KOPT-K1 (cell line): ENCODE measurements around the gene SHQ1.

ENCODE experiments used
- H3K27ac ChIP-seq: fragments of 200-600 bp; sonication (generic); 2 replicates; pipeline ENCODE4 v1.5.1; 2016; ENCODE audit warnings: antibody characterized with exemption, mild to moderate bottlenecking, low read depth, low read length; ENCODE audit not compliant: poor library complexity, severe bottlenecking
- H3K36me3 ChIP-seq: fragments of 200-600 bp; sonication (generic); 2 replicates; pipeline ENCODE4 v1.5.1; 2017; ENCODE audit warnings: antibody characterized with exemption, mild to moderate bottlenecking, low read length, moderate library complexity; ENCODE audit not compliant: insufficient read depth
- H3K9me3 ChIP-seq: fragments of 200-600 bp; sonication (generic); 2 replicates; pipeline ENCODE4 v1.5.1; 2017; ENCODE audit warnings: antibody characterized with exemption, low read length, mild to moderate bottlenecking; ENCODE audit not compliant: insufficient read depth, poor library complexity, severe bottlenecking

Gene SHQ1

GRCh38 chr3:72847751-72848702, at the start of gene SHQ1:
SHQ1 (minus strand) TSS chr3:72848445; CDS start chr3:72848340, 105 bp downstream.
- Histone ChIP-seq H3K27ac (peak within 1 kb of the TSS; percentile 95), H3K9me3 (no peaks in the 10 kb centered on the region), H3K36me3 (peaks cover 26% of the 10 kb centered on the region)

GRCh38 chr3:72897758-72898007, 49.4 kb upstream of the SHQ1 start:
- no peak overlapping the region for H3K27ac ChIP-seq
- peaks cover 67% of the 10 kb centered on the region for H3K36me3 ChIP-seq
- H3K9me3 ChIP-seq, result no peaks in the 10 kb centered on the region

- peak overlapping the region; percentile 13 for H3K27ac ChIP-seq
- H3K9me3 ChIP-seq, result no peaks in the 10 kb centered on the region
- peaks cover 67% of the 10 kb centered on the region for H3K36me3 ChIP-seq
Observed at GRCh38 chr3:72896996-72897757, 48.9 kb upstream of the SHQ1 start.

GRCh38 chr3:72894976-72895552, 46.8 kb upstream of the SHQ1 start:
- Histone ChIP-seq H3K9me3 (no peaks in the 10 kb centered on the region), H3K27ac (no peak overlapping the region), H3K36me3 (peaks cover 60% of the 10 kb centered on the region)

GRCh38 chr3:72892870-72893269, 44.6 kb upstream of the SHQ1 start:
- Histone ChIP-seq H3K27ac (peak overlapping the region; percentile 82), H3K9me3 (no peaks in the 10 kb centered on the region), H3K36me3 (peaks cover 40% of the 10 kb centered on the region)

GRCh38 chr3:72892081-72892775, 44.0 kb upstream of the SHQ1 start:
- H3K27ac ChIP-seq, result peak overlapping the region; percentile 82
- H3K9me3 ChIP-seq, result no peaks in the 10 kb centered on the region
- H3K36me3 ChIP-seq, result peaks cover 36% of the 10 kb centered on the region

- Histone ChIP-seq H3K36me3 (peaks cover 26% of the 10 kb centered on the region), H3K27ac (peak overlapping the region; percentile 82), H3K9me3 (no peaks in the 10 kb centered on the region)
Observed at GRCh38 chr3:72891053-72891855, 43.0 kb upstream of the SHQ1 start.

GRCh38 chr3:72890166-72890925, 42.1 kb upstream of the SHQ1 start:
- peaks cover 17% of the 10 kb centered on the region for H3K36me3 ChIP-seq
- no peaks in the 10 kb centered on the region for H3K9me3 ChIP-seq
- peak overlapping the region; percentile 82 for H3K27ac ChIP-seq

GRCh38 chr3:72889310-72890165, 41.3 kb upstream of the SHQ1 start:
- peak overlapping the region; percentile 82 for H3K27ac ChIP-seq
- peaks cover 9% of the 10 kb centered on the region for H3K36me3 ChIP-seq
- H3K9me3 ChIP-seq, result no peaks in the 10 kb centered on the region

GRCh38 chr3:72888546-72889309, 40.5 kb upstream of the SHQ1 start:
- Histone ChIP-seq H3K27ac (peak overlapping the region; percentile 82), H3K9me3 (no peaks in the 10 kb centered on the region)

GRCh38 chr3:72887705-72888545, 39.7 kb upstream of the SHQ1 start, which contains the start of gene GXYLT2:
GXYLT2 (plus strand) TSS chr3:72888046; CDS start chr3:72888234, 188 bp downstream.
- H3K27ac ChIP-seq, result peak within 1 kb of the TSS; percentile 82
- H3K9me3 ChIP-seq, result peaks cover 5% of the 10 kb centered on the region
- H3K36me3 ChIP-seq, result no peaks in the 10 kb centered on the region

More at GRCh38 chr3:72888546-72889309, 40.5 kb upstream of the SHQ1 start:
- peaks cover under 1% of the 10 kb centered on the region; the same call in 1 of the 2 replicates for H3K36me3 ChIP-seq

GRCh38 chr3:72887343-72887704, 39.1 kb upstream of the SHQ1 start:
- Histone ChIP-seq H3K9me3 (peaks cover 5% of the 10 kb centered on the region), H3K27ac (peak overlapping the region; percentile 82), H3K36me3 (no peaks in the 10 kb centered on the region)
